Transverse colon (tissue), 4 donors: ENCODE measurements around the gene POP5.

Experiments
- POLR2A ChIP-seq: fragments of 450-650 bp; IDR thresholded peaks from one replicate; pipeline ENCODE4 v1.6.1; 2016; ENCODE audit warnings: antibody characterized with exemption, mild to moderate bottlenecking, moderate library complexity
- POLR2AphosphoS5 ChIP-seq, 3 donors: sonication (generic); formaldehyde crosslinking; IDR thresholded peaks; one replicate each; pipeline ENCODE4 v1.6.1; 2016; ENCODE audit warnings: antibody characterized with exemption in 3 of 3
- TF ChIP-seq, protein P1 (sequence below), 5 experiments: fragments of 200-600 bp in 3 of 5; fragments of 450-650 bp in 2 of 5; sonication (generic) in 3 of 5; IDR thresholded peaks; 1 replicate in 2 of 5; 2 replicates in 3 of 5; pipeline ENCODE4 v1.5.1; 2016 to 2017; ENCODE audit warnings: antibody characterized with exemption in 5 of 5, inconsistent platforms in 3 of 5, mild to moderate bottlenecking in 2 of 5, moderate library complexity in 1 of 5

GRCh38 chr12:120586860-120587259, 5.7 kb upstream of the POP5 start:
- TF ChIP-seq, protein P1, sequence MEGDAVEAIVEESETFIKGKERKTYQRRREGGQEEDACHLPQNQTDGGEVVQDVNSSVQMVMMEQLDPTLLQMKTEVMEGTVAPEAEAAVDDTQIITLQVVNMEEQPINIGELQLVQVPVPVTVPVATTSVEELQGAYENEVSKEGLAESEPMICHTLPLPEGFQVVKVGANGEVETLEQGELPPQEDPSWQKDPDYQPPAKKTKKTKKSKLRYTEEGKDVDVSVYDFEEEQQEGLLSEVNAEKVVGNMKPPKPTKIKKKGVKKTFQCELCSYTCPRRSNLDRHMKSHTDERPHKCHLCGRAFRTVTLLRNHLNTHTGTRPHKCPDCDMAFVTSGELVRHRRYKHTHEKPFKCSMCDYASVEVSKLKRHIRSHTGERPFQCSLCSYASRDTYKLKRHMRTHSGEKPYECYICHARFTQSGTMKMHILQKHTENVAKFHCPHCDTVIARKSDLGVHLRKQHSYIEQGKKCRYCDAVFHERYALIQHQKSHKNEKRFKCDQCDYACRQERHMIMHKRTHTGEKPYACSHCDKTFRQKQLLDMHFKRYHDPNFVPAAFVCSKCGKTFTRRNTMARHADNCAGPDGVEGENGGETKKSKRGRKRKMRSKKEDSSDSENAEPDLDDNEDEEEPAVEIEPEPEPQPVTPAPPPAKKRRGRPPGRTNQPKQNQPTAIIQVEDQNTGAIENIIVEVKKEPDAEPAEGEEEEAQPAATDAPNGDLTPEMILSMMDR (IDR thresholded peaks at IDR 0.05): no peak
- TF ChIP-seq POLR2AphosphoS5 (IDR thresholded peaks at IDR 0.05): no peak
- TF ChIP-seq POLR2A: no peak
